GM10248 (cell line): ENCODE results near the gene SUV39H1.

Source experiments
- CTCF ChIA-PET: fragments of 300-600 bp; sonication (Branson Sonifier 250); formaldehyde crosslinking; extraction: SDS; loops from one replicate; lab custom pipeline; 2021; ENCODE audit warnings: antibody characterized with exemption; lab: Yijun Ruan, JAX
- POLR2A ChIA-PET: fragments of 350-650 bp; sonication (Branson Sonifier 250); formaldehyde crosslinking; extraction: SDS; loops from one replicate; lab custom pipeline; 2020; ENCODE audit warnings: antibody characterized with exemption; lab: Yijun Ruan, JAX
- DNase-seq: peaks from one replicate; pipeline ENCODE4 v3.0.0; 2012; ENCODE audit errors: extremely low spot score
- TF ChIP-seq, protein P1 (sequence below): IDR thresholded peaks from 2 replicates; pipeline ENCODE4 v1.5.1; 2012; ENCODE audit warnings: mild to moderate bottlenecking, low read depth; ENCODE audit errors: extremely low read depth, missing control alignments, control extremely low read depth

The SUV39H1 gene

GRCh38 chrX:48726596-48726995 lies 30.1 kb downstream of the SUV39H1 start:
- TF ChIP-seq, protein P1, sequence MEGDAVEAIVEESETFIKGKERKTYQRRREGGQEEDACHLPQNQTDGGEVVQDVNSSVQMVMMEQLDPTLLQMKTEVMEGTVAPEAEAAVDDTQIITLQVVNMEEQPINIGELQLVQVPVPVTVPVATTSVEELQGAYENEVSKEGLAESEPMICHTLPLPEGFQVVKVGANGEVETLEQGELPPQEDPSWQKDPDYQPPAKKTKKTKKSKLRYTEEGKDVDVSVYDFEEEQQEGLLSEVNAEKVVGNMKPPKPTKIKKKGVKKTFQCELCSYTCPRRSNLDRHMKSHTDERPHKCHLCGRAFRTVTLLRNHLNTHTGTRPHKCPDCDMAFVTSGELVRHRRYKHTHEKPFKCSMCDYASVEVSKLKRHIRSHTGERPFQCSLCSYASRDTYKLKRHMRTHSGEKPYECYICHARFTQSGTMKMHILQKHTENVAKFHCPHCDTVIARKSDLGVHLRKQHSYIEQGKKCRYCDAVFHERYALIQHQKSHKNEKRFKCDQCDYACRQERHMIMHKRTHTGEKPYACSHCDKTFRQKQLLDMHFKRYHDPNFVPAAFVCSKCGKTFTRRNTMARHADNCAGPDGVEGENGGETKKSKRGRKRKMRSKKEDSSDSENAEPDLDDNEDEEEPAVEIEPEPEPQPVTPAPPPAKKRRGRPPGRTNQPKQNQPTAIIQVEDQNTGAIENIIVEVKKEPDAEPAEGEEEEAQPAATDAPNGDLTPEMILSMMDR, result no peak
- no peak for DNase-seq
- CTCF ChIA-PET, result no interaction called here
- POLR2A ChIA-PET, result no interaction called here

DNA sequence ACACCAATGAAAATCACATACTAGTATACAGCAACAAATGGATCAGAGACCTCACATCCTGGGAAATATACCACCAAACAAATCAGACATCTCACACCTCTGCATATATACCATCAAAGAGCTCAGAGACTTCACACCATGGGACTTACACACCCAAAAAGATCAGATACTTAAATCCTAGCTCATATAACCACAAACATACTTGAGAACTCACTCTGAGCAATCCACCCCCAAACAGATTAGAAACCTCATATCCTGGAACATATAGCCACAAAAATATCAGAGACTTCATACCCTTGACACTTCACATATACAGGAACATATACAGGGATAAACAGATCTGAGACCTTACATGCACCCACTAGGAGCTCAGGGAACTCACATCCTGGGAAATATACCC lies 32.1 kb downstream of the SUV39H1 start:
- DNase-seq, result no peak
- ChIA-PET CTCF (no interaction called here), POLR2A (no interaction called here)
- TF ChIP-seq, protein P1, result no peak

DNA sequence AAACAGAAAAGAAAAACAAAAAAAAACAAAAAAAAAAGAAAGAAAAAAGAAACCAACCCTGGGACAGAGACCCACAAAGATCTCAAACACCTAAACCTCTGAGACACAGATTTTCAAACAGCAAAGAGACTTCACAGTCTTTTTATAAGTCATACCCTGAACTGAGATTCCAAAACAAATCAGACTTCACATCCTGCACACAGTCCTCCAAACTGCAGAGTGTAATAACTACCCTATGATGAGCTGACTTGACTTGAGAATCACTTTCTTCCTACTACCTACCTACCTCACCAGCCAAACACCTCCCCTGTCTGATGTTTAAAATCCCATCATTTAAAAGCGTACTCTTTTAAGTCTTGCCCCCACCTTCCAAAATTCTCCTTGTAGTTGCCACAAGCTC lies 39.8 kb downstream of the SUV39H1 start:
- ChIA-PET POLR2A (no interaction called here), CTCF (no interaction called here)
- DNase-seq, result no peak
- TF ChIP-seq, protein P1, result no peak

GRCh38 chrX:48736878-48737212 lies 40.3 kb downstream of the SUV39H1 start:
- DNase-seq, result no peak
- TF ChIP-seq, protein P1, result no peak
- CTCF ChIA-PET, result no interaction called here
- POLR2A ChIA-PET, result interaction anchor here (1.0 kb wide), 1 partner anchor 163 kb away, joined by 3 read pairs; the partner anchor contains the start of gene RBM3

DNA sequence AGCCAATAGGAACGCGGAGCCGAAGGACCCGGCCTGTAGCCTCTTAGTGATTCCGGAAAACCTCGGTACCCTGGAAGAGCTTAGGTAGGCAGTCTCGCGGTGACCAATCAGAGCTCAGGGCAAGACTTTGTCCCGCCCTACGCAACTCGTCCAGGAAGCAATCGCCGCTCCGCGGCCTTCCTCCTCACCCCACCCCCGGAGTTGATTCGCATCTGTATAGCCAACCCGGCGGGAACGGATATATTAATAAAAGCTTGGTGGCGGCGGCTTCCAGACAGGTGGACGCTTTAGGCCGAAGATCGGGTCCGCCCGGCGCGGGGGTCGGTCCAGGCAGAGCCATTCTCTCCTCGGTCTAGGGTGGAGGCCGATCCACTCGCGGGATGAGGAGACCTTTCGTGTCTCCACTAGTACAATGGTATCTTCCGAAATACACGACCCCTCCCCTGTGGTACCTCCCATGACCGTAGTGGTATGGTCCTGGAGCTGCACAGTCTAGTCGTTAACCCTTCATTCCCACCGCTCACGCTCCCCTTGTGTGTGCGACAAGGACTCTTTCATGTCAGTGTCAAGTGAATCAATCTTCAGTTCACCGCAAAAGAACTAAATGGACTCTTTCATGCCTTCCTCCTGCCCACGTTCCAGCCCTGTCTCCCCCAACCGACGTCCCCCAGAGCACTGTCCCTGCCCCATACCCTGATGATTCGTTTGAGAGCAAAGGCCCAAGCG lies 40.8 kb downstream of the SUV39H1 start:
- CTCF ChIA-PET, result no interaction called here

DNA sequence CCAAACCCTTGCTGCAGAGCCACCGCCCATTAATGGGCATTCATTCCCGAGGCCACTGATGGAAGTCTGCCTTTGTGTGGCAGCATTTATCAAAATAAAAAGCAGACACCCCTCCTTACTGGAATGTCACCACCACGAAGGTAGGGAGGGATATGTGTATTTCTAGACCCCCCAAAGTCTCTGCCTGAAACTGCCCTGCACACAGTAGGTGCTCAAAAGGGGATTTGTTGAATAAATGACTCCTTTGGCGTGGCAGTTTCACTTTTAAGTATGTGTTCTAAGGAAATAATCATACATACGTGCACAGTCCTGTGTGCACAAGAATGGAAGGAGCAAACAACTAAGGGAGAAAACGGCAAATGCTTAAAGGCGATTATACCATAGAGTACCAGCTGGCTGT lies 41.4 kb downstream of the SUV39H1 start:
- TF ChIP-seq, protein P1, result no peak
- DNase-seq, result no peak
- ChIA-PET POLR2A (no interaction called here), CTCF (no interaction called here)

More for the DNA sequence above, 40.8 kb downstream of the SUV39H1 start:
- TF ChIP-seq, protein P1, result no peak
- POLR2A ChIA-PET, result interaction anchor here (1.0 kb wide), 1 partner anchor 163 kb away, joined by 3 read pairs; the partner anchor contains the start of gene RBM3
- peak; percentile 91 for DNase-seq
